ENCODE results near the gene PPM1H.
"Not testable (repeated sequence)": the region's sequence is repeated elsewhere in the genome, so short reads cannot be mapped to it uniquely, and the experiment has no call there.

The PPM1H gene, protein sequence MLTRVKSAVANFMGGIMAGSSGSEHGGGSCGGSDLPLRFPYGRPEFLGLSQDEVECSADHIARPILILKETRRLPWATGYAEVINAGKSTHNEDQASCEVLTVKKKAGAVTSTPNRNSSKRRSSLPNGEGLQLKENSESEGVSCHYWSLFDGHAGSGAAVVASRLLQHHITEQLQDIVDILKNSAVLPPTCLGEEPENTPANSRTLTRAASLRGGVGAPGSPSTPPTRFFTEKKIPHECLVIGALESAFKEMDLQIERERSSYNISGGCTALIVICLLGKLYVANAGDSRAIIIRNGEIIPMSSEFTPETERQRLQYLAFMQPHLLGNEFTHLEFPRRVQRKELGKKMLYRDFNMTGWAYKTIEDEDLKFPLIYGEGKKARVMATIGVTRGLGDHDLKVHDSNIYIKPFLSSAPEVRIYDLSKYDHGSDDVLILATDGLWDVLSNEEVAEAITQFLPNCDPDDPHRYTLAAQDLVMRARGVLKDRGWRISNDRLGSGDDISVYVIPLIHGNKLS

GRCh38 chr12:62934799-62935674 is at the start of gene PPM1H:
TSS of gene PPM1H (minus strand) at chr12:62935150. CDS start at chr12:62934736, 414 bp downstream.
- Mint-ChIP-seq H3K9me3 (no peaks in the 10 kb centered on the region), H3K27ac (no peak within 1 kb of the TSS), H3K36me3 (no peaks in the 10 kb centered on the region), H3K4me1 (peaks cover 8% of the 10 kb centered on the region), H3K4me3 (peak within 1 kb of the TSS; percentile 72)
- peak; percentile 4 to 51 for DNase-seq (ENCODE audit: low spot score in 2 of 2)
- ATAC-seq: peak; percentile 73

DNA sequence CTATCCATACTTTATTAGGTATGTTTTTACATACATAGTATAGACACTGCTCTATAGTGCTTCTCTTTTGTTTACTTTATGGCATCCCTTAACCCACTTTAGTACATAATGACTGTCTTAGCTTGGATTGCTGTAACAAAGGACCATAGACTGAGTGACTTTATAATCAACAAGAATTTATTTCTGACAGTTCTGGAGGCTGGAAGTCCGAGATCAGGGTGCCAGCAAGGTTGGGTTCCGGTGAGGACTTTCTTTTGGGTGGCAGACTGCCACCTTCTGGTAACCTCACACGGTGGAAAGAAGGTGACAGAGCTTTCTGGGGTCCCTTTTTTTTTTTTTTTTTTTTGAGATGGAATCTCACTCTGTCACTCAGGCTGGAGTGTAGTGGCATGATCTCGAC is 48.6 kb upstream of the PPM1H start:
- Mint-ChIP-seq H3K27ac (no peak overlapping the region), H3K4me3 (no peak overlapping the region), H3K4me1 (no peaks in the 10 kb centered on the region), H3K9me3 (peaks cover 2% of the 10 kb centered on the region), H3K36me3 (no peaks in the 10 kb centered on the region)
- ATAC-seq (no peak), DNase-seq (ENCODE audit: low spot score in 2 of 2) (no peak)

DNA sequence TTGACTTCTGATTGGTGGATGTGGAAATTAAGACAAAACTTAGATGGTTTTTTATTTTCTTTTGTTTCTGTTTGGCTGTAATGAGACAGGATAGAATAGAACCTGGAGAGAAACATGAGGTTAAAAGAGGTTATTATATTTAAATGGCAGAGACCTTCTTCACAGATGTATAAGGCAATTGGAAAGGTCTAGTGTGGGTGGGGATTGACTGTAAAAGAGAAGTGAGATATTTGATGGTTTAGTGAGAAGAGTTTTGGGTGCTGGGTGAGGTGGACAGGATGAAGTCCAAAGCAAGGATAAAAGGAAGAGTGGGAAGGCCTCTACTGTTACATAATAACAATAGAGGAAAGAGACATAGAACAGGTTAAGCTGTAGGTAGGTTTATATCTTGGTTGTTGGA is 43.8 kb upstream of the PPM1H start:
- ATAC-seq: no peak
- no peaks in the 10 kb centered on the region for H3K9me3 Mint-ChIP-seq
- no peak overlapping the region for H3K4me3 Mint-ChIP-seq
- H3K4me1 Mint-ChIP-seq: no peaks in the 10 kb centered on the region
- DNase-seq (ENCODE audit: low spot score in 2 of 2): no peak
- no peak overlapping the region for H3K27ac Mint-ChIP-seq
- no peaks in the 10 kb centered on the region for H3K36me3 Mint-ChIP-seq

DNA sequence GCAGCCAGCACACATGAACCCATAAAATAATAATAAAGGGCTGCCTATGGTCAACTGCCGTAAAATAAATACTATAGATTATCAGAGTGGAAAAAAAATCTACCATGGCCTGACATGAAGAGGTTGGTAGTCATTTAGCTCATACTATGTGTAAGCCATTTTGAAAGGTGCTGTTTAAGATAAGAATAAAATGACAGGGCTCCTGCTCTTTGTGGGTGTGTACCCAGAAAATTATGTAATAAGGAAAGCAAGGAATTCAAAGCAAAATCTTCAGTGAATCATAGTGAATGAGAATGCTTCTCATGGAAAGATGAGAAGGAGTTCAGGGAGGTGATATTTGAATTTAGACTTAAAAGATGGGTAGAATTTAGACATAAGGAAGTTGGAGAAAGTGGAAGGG is 42.9 kb upstream of the PPM1H start:
- Mint-ChIP-seq H3K4me3 (no peak overlapping the region), H3K9me3 (no peaks in the 10 kb centered on the region), H3K27ac (no peak overlapping the region), H3K36me3 (no peaks in the 10 kb centered on the region), H3K4me1 (no peaks in the 10 kb centered on the region)
- ATAC-seq: no peak
- DNase-seq (ENCODE audit: low spot score in 2 of 2): no peak

- H3K9me3 Mint-ChIP-seq: no peaks in the 10 kb centered on the region
Observed at GRCh38 chr12:62977418-62977817, 42.5 kb upstream of the PPM1H start.

GRCh38 chr12:62976110-62976662 is 41.2 kb upstream of the PPM1H start:
- DNase-seq (ENCODE audit: low spot score in 2 of 2) (no peak), ATAC-seq (no peak)
- H3K4me3 Mint-ChIP-seq: no peak overlapping the region
- no peaks in the 10 kb centered on the region for H3K4me1 Mint-ChIP-seq
- H3K27ac Mint-ChIP-seq: no peak overlapping the region
- H3K36me3 Mint-ChIP-seq: no peaks in the 10 kb centered on the region
- H3K9me3 Mint-ChIP-seq: no peaks in the 10 kb centered on the region

More at GRCh38 chr12:62977418-62977817, 42.5 kb upstream of the PPM1H start:
- no peak for ATAC-seq
- Mint-ChIP-seq H3K4me3 (no peak overlapping the region), H3K4me1 (no peaks in the 10 kb centered on the region), H3K27ac (no peak overlapping the region), H3K36me3 (no peaks in the 10 kb centered on the region)
- DNase-seq (ENCODE audit: low spot score in 2 of 2): no peak

GRCh38 chr12:62971769-62972525 is 37.0 kb upstream of the PPM1H start:
- no peaks in the 10 kb centered on the region for H3K4me1 Mint-ChIP-seq
- no peak overlapping the region for H3K27ac Mint-ChIP-seq
- no peak overlapping the region for H3K4me3 Mint-ChIP-seq
- no peaks in the 10 kb centered on the region for H3K9me3 Mint-ChIP-seq
- no peaks in the 10 kb centered on the region for H3K36me3 Mint-ChIP-seq
- no peak for ATAC-seq
- DNase-seq (ENCODE audit: low spot score in 2 of 2): no peak

DNA sequence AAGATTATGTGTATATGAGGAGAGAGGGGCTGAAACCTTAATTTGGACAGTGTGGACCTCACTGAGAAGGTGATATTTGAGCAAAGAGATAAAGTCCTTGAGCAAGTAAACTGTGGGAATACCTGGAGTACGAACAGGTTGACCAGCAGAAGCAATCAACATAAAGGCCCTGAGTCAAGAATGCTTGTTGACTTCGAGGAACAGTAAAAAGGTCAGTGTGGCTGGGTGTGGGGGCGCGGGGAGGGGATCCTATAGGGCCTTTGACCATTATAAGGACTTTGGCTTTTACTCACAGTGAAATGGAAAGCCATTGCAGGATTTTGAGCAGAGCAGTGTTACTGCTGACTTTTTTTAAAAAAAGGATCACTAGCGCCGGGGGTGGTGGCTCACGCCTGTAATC is 34.7 kb upstream of the PPM1H start:
- H3K9me3 Mint-ChIP-seq: no peaks in the 10 kb centered on the region
- no peak for DNase-seq (ENCODE audit: low spot score in 2 of 2)
- no peaks in the 10 kb centered on the region for H3K36me3 Mint-ChIP-seq
- ATAC-seq: no peak
- no peaks in the 10 kb centered on the region for H3K4me1 Mint-ChIP-seq
- no peak overlapping the region for H3K27ac Mint-ChIP-seq
- H3K4me3 Mint-ChIP-seq: no peak overlapping the region

DNA sequence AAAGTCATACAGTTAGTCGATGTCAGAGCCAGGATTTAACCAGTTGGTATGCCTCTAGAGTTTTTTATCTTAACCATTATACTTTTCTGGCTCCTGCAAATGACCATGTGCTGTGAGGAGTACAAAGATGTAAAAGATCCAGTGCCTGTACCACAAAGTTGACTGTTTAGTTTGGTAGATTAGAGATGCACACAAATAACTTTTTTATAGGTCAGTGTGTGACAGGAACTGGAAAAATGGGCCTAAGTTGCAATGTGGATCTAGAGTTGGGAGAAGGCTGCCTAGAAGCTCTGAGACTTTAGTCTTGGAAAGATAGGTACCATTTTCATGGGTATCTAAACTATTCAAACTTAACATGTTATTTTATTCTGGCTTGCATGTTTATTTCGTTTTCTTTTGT is 32.8 kb upstream of the PPM1H start:
- H3K27ac Mint-ChIP-seq: no peak overlapping the region
- H3K9me3 Mint-ChIP-seq: no peaks in the 10 kb centered on the region
- ATAC-seq: no peak
- no peak overlapping the region for H3K4me3 Mint-ChIP-seq
- DNase-seq (ENCODE audit: low spot score in 2 of 2): no peak
- H3K36me3 Mint-ChIP-seq: no peaks in the 10 kb centered on the region
- no peaks in the 10 kb centered on the region for H3K4me1 Mint-ChIP-seq

GRCh38 chr12:62966990-62967506 is 32.1 kb upstream of the PPM1H start:
- no peak overlapping the region for H3K4me3 Mint-ChIP-seq
- no peak for ATAC-seq
- H3K9me3 Mint-ChIP-seq: no peaks in the 10 kb centered on the region
- no peak for DNase-seq (ENCODE audit: low spot score in 2 of 2)
- H3K36me3 Mint-ChIP-seq: no peaks in the 10 kb centered on the region
- no peak overlapping the region for H3K27ac Mint-ChIP-seq
- H3K4me1 Mint-ChIP-seq: no peaks in the 10 kb centered on the region

DNA sequence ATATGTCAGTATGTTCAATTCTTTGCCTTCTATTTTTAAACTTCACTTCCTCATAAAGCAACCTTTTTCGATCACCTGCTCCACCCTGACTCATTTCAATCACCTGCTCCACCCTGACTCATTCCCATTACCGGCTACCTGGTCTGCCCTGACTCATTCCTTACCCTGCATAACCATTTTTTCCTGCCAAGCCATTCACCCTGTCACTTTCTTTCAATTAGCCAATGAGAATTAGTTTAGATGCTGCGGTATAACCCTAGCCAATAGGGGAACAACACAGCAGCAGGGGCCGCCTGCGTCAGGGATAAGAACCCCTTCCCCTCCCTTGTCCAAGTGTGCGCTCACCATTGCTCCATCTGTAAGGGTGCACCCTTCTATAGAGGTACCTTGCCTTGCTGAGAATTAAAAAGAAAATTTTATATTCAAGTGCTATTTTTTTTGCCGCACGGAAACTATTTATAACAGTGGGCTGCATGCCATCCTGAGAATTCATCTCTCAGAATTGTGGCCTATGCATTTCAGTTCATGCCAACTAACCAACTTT is 31.6 kb upstream of the PPM1H start:
- not testable (repeated sequence) for H3K4me3 Mint-ChIP-seq; DNase-seq (ENCODE audit: low spot score in 2 of 2)

GRCh38 chr12:62965700-62966099 is 30.8 kb upstream of the PPM1H start:
- not testable (repeated sequence) for ATAC-seq; DNase-seq (ENCODE audit: low spot score in 2 of 2); H3K4me1 Mint-ChIP-seq; H3K4me3 Mint-ChIP-seq; H3K36me3 Mint-ChIP-seq; H3K27ac Mint-ChIP-seq; H3K9me3 Mint-ChIP-seq

More for the DNA sequence above, 31.6 kb upstream of the PPM1H start:
- H3K9me3 Mint-ChIP-seq, H3K4me1 Mint-ChIP-seq, H3K27ac Mint-ChIP-seq, ATAC-seq, H3K36me3 Mint-ChIP-seq: not testable (repeated sequence)

DNA sequence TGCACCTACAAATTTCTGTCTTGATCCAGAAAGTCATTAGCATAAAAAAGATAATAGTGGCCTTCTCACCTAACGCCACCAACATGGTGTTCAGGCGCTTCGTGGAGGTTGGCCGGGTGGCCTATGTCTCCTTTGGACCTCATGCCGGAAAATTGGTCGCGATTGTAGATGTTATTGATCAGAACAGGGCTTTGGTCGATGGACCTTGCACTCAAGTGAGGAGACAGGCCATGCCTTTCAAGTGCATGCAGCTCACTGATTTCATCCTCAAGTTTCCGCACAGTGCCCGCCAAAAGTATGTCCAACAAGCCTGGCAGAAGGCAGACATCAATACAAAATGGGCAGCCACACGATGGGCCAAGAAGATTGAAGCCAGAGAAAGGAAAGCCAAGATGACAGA is 30.3 kb upstream of the PPM1H start:
- ATAC-seq; H3K9me3 Mint-ChIP-seq; H3K4me3 Mint-ChIP-seq; H3K36me3 Mint-ChIP-seq; DNase-seq (ENCODE audit: low spot score in 2 of 2); H3K27ac Mint-ChIP-seq; H3K4me1 Mint-ChIP-seq: not testable (repeated sequence)

- ATAC-seq (no peak), DNase-seq (ENCODE audit: low spot score in 2 of 2) (no peak)
- H3K27ac Mint-ChIP-seq: no peak overlapping the region
- no peaks in the 10 kb centered on the region for H3K36me3 Mint-ChIP-seq
- H3K4me3 Mint-ChIP-seq: no peak overlapping the region
- no peaks in the 10 kb centered on the region for H3K9me3 Mint-ChIP-seq
- H3K4me1 Mint-ChIP-seq: no peaks in the 10 kb centered on the region
Observed at GRCh38 chr12:62963486-62964041, 28.6 kb upstream of the PPM1H start.

Measured in stimulated activated effector memory CD8-positive, alpha-beta T cell treated with anti-CD3 and anti-CD28 coated beads, Interleukin-12 subunit alpha, Interleukin-12 subunit beta, amount 100 ng/mL, for 72 hours (primary cell).